CD4-positive, alpha-beta T cell treated with Interferon gamma for 1 hour (primary cell): ENCODE measurements around the gene SLC6A17.

Experiments used
- DNase-seq: peaks from one replicate; pipeline ENCODE4 v3.0.0-alpha.2; 2020

The SLC6A17 gene

GRCh38 chr1:110205591-110206155 lies 55.4 kb downstream of the SLC6A17 start:
- DNase-seq, result no peak

- no peak for DNase-seq
These were observed 56.1 kb downstream of the SLC6A17 start for GRCh38 chr1:110206261-110206920.

GRCh38 chr1:110207831-110208230 lies 57.5 kb downstream of the SLC6A17 start:
- peak; percentile 74 for DNase-seq

- DNase-seq, result no peak
These were observed 58.8 kb downstream of the SLC6A17 start for GRCh38 chr1:110208916-110209645.

GRCh38 chr1:110209715-110210603 lies 59.7 kb downstream of the SLC6A17 start, which contains the start of gene KCNC4:
Gene KCNC4, plus strand, starts transcription at chr1:110210314. Its CDS starts 1,186 bp downstream, at chr1:110211500.
- peak; percentile 96 for DNase-seq

- peak; percentile 54 for DNase-seq
These were observed 60.6 kb downstream of the SLC6A17 start for GRCh38 chr1:110210604-110211495.

- peak; percentile 47 for DNase-seq
These were observed 61.3 kb downstream of the SLC6A17 start for GRCh38 chr1:110211496-110212168.

GRCh38 chr1:110212169-110213142 lies 62.2 kb downstream of the SLC6A17 start:
- DNase-seq, result no peak

GRCh38 chr1:110213143-110213540 lies 62.8 kb downstream of the SLC6A17 start:
- DNase-seq, result no peak

- DNase-seq, result no peak
These were observed 64.4 kb downstream of the SLC6A17 start for GRCh38 chr1:110214454-110215404.

GRCh38 chr1:110215621-110216515 lies 65.6 kb downstream of the SLC6A17 start:
- no peak for DNase-seq

- DNase-seq, result no peak
These were observed 66.7 kb downstream of the SLC6A17 start for GRCh38 chr1:110216844-110217444.

GRCh38 chr1:110218137-110218536 lies 67.8 kb downstream of the SLC6A17 start:
- DNase-seq, result no peak

- DNase-seq, result no peak
These were observed 68.4 kb downstream of the SLC6A17 start for GRCh38 chr1:110218739-110219138.

- no peak for DNase-seq
These were observed 70.0 kb downstream of the SLC6A17 start for GRCh38 chr1:110220324-110220723.

- no peak for DNase-seq
These were observed 70.8 kb downstream of the SLC6A17 start for GRCh38 chr1:110221119-110221518.

- DNase-seq, result no peak
These were observed 72.8 kb downstream of the SLC6A17 start for GRCh38 chr1:110223127-110223526.
